Breast epithelium (tissue), 4 donors: Measurements from ENCODE around the gene DGKQ. TPM values are rescaled to one million over a fixed set of nuclear protein-coding genes. Genes with fewer than 3 reads are reported as not detected.
"Not testable (repeated sequence)": the region's sequence is repeated elsewhere in the genome, so short reads cannot be mapped to it uniquely, and the experiment has no call there.

Experiments used
- DNase-seq, 2 donors: peaks; one replicate each; pipeline ENCODE4 v3.0.0-alpha.2; 2019; ENCODE audit warnings: low spot score in 2 of 2
- H3K27ac ChIP-seq, 2 donors: fragments of 200-600 bp; sonication (generic) in 1 of 2; one replicate each; pipeline ENCODE4 v1.5.1; 2016 to 2019; ENCODE audit warnings: mild to moderate bottlenecking in 1 of 2
- H3K27me3 ChIP-seq, 2 donors: fragments of 200-600 bp; sonication (generic) in 1 of 2; one replicate each; pipeline versions ENCODE4 v1.5.1 to v1.6.0; 2017 to 2019; ENCODE audit warnings: control low read depth in 1 of 2, mild to moderate bottlenecking in 1 of 2
- H3K36me3 ChIP-seq: fragments of 200-600 bp; one replicate; pipeline ENCODE4 v1.5.1; 2019
- H3K4me1 ChIP-seq, 2 donors: fragments of 200-600 bp; sonication (generic); one replicate each; pipeline ENCODE4 v1.5.1; 2016 to 2019; ENCODE audit warnings: control low read depth in 1 of 2
- H3K4me3 ChIP-seq, 3 donors: fragments of 200-600 bp; sonication (generic); 1 replicate in 2 of 3; 2 replicates in 1 of 3; pipeline ENCODE4 v1.5.1; 2016 to 2019; ENCODE audit warnings: mild to moderate bottlenecking in 3 of 3, moderate library complexity in 2 of 3
- H3K9me3 ChIP-seq, 2 donors: fragments of 200-600 bp; sonication (generic) in 1 of 2; one replicate each; pipeline ENCODE4 v1.5.1; 2016 to 2019; ENCODE audit warnings: control low read depth in 1 of 2
- CTCF ChIP-seq, 3 donors: fragments of 450-650 bp; IDR thresholded peaks; one replicate each; pipeline ENCODE4 v1.5.1; 2016 to 2017; ENCODE audit warnings: antibody characterized with exemption in 3 of 3, mild to moderate bottlenecking in 3 of 3, moderate library complexity in 3 of 3
- POLR2A ChIP-seq: fragments of 450-650 bp; IDR thresholded peaks from one replicate; pipeline ENCODE4 v1.6.1; 2016; ENCODE audit warnings: antibody characterized with exemption, mild to moderate bottlenecking, moderate library complexity
- POLR2AphosphoS5 ChIP-seq, 3 donors: sonication (generic); formaldehyde crosslinking; IDR thresholded peaks; one replicate each; pipeline ENCODE4 v1.6.1; 2017; ENCODE audit warnings: antibody characterized with exemption in 3 of 3
- intact Hi-C: fragments of 100-400 bp; cut with DNase I; formaldehyde crosslinking; loops from one replicate; pipeline ENCODE4 v1.15.1; 2023; ENCODE audit warnings: low total_unique reads
- total RNA-seq, 3 donors: library from RNA; depleted of rRNA; stranded (reverse); fragments of >200 nt; gene quantifications; one replicate each; pipeline ENCODE4 v1.1.0, GENCODE V29; 2016

DGKQ gene
- total RNA-seq, 3 donors from 2014 or later = 5.3 to 9.4 (median 8.8) TPM

- Histone ChIP-seq H3K4me1 (no peaks in the 10 kb centered on the region), H3K4me3 (no peak overlapping the region), H3K36me3 (no peaks in the 10 kb centered on the region), H3K27ac (no peak overlapping the region), H3K27me3 (no peaks in the 10 kb centered on the region), H3K9me3 (no peaks in the 10 kb centered on the region)
- no peak for DNase-seq
- intact Hi-C loops = no loop called here
- TF ChIP-seq POLR2AphosphoS5 (IDR thresholded peaks at IDR 0.05) (no peak), CTCF (IDR thresholded peaks at IDR 0.05) (no peak), POLR2A (no peak)
These were observed 49.0 kb downstream of the DGKQ start for GRCh38 chr4:924107-925096.

- no peak overlapping the region for H3K4me3 ChIP-seq
- no peaks in the 10 kb centered on the region for H3K27me3 ChIP-seq
- intact Hi-C loops = no loop called here
- no peaks in the 10 kb centered on the region for H3K4me1 ChIP-seq
- no peak for DNase-seq
- no peaks in the 10 kb centered on the region for H3K9me3 ChIP-seq
- H3K36me3 ChIP-seq = no peaks in the 10 kb centered on the region
- TF ChIP-seq CTCF (IDR thresholded peaks at IDR 0.05) = no peak
- TF ChIP-seq POLR2AphosphoS5 (IDR thresholded peaks at IDR 0.05) = no peak
- no peak for TF ChIP-seq POLR2A
- H3K27ac ChIP-seq = no peak overlapping the region
These were observed 51.5 kb downstream of the DGKQ start for GRCh38 chr4:921830-922331.

- H3K4me3 ChIP-seq, intact Hi-C loops, DNase-seq, H3K27ac ChIP-seq, H3K27me3 ChIP-seq, H3K4me1 ChIP-seq, H3K36me3 ChIP-seq, H3K9me3 ChIP-seq: not testable (repeated sequence)
These were observed 54.2 kb downstream of the DGKQ start for GRCh38 chr4:919004-919680.

GRCh38 chr4:918591-918990 lies 54.8 kb downstream of the DGKQ start:
- H3K36me3 ChIP-seq = not testable (repeated sequence)

GRCh38 chr4:917992-918391 lies 55.4 kb downstream of the DGKQ start:
- intact Hi-C loops = no loop called here
- H3K27ac ChIP-seq = no peak overlapping the region
- H3K36me3 ChIP-seq = no peaks in the 10 kb centered on the region
- no peaks in the 10 kb centered on the region for H3K9me3 ChIP-seq
- no peak overlapping the region for H3K4me3 ChIP-seq
- no peaks in the 10 kb centered on the region for H3K4me1 ChIP-seq
- H3K27me3 ChIP-seq = no peaks in the 10 kb centered on the region
- DNase-seq = no peak
- TF ChIP-seq POLR2A (no peak), CTCF (IDR thresholded peaks at IDR 0.05) (no peak), POLR2AphosphoS5 (IDR thresholded peaks at IDR 0.05) (no peak)

More at GRCh38 chr4:918591-918990, 54.8 kb downstream of the DGKQ start:
- DNase-seq, H3K27ac ChIP-seq, H3K4me3 ChIP-seq, H3K27me3 ChIP-seq, H3K4me1 ChIP-seq, H3K9me3 ChIP-seq, intact Hi-C loops: not testable (repeated sequence)

GRCh38 chr4:917466-917865 lies 55.9 kb downstream of the DGKQ start:
- Histone ChIP-seq H3K4me1 (no peaks in the 10 kb centered on the region), H3K27me3 (no peaks in the 10 kb centered on the region), H3K27ac (no peak overlapping the region), H3K4me3 (no peak overlapping the region), H3K36me3 (no peaks in the 10 kb centered on the region), H3K9me3 (no peaks in the 10 kb centered on the region)
- intact Hi-C loops = no loop called here
- no peak for DNase-seq
- TF ChIP-seq POLR2AphosphoS5 (IDR thresholded peaks at IDR 0.05) (no peak), CTCF (IDR thresholded peaks at IDR 0.05) (no peak), POLR2A (no peak)
